HG02798 (cell line): Measurements from ENCODE around the gene CCDC93.

Source experiments
- ATAC-seq: cut with Tn5 transposase; IDR thresholded peaks from one replicate; pipeline ENCODE4 v1.9.1; 2021; ENCODE audit warnings: mild to moderate bottlenecking; ENCODE audit not compliant: unreplicated experiment, poor library complexity

Gene CCDC93

GRCh38 chr2:118013724-118014491, at the start of gene CCDC93:
TSS of gene CCDC93 (minus strand) at chr2:118014070. CDS start at chr2:118013995, 75 bp downstream.
- peak; percentile 93 for ATAC-seq

DNA sequence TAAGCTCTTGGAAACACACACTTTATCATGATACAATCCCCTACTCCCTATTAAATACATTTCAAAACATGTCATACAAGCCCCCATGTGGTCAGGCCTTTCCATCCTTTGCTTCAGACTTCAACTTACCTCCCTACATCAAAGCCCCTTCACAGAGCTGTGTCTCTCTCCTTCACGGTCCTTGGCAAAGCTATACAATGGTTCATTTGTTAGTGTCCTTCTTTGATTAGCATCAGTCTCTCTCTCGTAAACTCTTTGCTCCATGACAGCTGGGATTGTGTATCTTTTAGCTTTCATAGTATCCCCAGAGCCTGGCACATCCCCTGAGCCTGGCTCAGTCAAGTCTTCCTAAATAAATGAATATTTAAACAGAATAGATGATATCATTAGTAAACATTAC, 48.8 kb upstream of the CCDC93 start:
- no peak for ATAC-seq

- no peak for ATAC-seq
These were observed 48.2 kb upstream of the CCDC93 start for GRCh38 chr2:118062048-118062447.

GRCh38 chr2:118061135-118061955, 47.5 kb upstream of the CCDC93 start:
- peak; percentile 83 for ATAC-seq

DNA sequence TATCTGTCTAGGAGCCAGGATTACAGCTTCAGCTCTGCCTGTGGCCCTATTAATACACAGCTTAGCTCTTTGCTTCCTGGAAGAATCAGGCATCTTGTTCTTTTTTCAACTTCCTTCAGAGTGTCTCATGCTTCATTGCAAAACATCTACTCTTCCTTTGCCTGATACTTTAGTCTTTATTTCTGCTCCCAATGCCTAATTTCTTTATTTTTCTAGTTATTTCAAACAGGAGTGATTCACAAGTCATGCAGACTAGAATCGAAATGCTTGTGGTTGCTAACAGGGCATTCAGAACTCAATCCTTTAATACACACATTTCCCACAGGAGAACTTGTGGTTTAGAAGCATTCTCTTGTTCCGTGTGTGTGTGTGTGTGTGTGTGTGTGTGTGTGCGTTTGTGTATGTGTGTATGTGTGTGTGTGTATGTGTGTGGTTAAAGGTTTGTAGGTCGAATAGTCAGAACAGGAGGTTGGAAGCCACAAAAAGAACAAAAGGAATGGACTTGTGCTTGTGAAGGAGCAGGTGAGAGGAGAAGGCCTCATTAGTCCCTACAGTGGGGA, 46.1 kb upstream of the CCDC93 start:
- ATAC-seq, result no peak

GRCh38 chr2:118058951-118059350, 45.1 kb upstream of the CCDC93 start:
- ATAC-seq, result no peak

- ATAC-seq, result no peak
These were observed 42.9 kb upstream of the CCDC93 start for GRCh38 chr2:118056801-118057200.

DNA sequence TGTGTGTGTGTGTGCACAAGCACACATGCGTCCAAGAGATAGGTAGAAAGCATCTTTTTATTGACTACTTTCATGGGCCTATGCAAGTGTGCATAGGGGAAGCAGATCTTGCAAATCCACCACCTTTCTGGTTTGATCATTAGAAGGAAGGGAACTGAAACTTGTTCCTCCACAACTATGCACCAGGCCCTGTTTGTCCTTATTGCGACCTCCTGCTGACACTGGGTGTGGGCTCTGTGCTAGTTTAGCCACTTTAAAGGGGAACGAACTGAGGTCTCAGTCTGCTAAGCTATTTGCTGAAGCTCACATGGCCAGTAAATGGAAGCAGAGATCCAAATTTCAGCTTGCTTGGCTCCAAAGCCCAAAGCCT, 42.3 kb upstream of the CCDC93 start:
- peak; percentile 86 for ATAC-seq

GRCh38 chr2:118055512-118056164, 41.8 kb upstream of the CCDC93 start:
- ATAC-seq, result peak; percentile 83

DNA sequence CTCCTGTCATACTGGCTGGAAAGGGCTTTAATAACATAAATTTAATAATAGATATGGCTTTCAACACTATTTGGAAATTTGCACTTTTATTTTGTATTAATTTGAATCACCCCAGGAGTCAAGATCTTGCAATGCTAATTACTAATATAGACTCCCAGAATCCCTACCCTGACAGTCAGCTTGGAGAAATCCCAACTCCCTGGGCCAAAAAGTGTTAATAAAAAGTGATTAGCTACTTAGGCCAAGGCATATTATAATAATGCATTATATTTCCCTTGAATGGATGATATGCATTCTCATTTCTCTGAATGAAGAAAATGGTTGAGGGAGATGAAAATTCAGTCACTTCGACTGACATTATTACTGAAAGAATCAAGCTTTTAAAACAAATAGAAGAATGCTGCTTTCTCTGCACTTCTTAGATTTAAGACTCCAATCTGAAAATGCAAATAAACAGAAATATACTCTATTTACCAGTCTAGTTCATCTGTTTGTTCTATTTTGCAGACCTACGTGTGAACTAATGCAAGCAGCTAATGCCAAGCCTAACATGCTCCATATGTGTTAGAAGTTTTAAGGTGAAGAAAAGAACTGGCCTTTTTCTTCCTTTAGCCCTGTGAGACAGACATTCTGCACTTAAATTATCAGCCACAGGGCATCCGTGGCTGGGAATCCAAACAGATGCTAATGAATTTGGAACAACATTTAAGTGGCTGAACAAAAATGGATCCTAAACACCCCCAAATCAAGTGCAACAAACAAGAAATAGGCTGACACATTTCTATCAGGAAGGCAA, 40.5 kb upstream of the CCDC93 start:
- no peak for ATAC-seq

DNA sequence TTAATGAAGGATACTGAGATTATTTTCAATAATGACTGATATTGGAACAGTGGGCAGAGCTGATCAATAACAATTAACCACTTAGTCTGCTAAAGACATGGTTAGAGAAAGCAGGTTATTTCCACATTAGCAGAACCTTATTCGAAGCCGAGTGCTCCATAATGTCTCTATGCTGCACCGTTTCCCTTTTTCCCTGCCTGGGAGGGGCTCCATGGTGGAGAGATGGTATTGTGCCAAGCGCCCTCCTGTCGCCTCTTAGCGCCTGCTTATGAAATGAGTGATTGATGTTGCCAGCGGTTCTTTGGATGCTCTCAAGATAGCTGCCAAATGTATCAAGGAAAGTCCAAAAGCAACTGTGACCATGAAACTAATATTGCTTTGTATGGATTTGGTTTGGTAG, 39.8 kb upstream of the CCDC93 start:
- no peak for ATAC-seq

DNA sequence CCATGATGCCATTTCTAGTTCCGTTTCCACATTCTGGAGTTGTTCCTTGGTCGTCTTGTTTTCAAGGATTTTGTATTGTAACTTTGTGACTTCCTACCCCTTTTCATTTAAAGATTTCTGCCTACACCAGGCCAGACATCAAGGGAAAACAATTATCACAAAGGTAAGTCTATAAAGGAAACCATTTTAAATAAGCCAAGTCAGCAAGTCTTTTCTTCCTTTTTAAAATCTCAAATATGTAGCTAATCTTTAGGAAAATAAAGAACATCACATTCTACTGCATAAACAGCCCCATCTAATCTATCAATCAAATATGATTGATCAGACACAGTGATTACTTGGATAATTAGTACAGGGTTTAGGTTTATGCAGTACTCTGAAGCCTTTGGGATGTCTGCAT, 38.6 kb upstream of the CCDC93 start:
- ATAC-seq, result no peak

- ATAC-seq, result no peak
These were observed 38.0 kb upstream of the CCDC93 start for GRCh38 chr2:118051826-118052358.

DNA sequence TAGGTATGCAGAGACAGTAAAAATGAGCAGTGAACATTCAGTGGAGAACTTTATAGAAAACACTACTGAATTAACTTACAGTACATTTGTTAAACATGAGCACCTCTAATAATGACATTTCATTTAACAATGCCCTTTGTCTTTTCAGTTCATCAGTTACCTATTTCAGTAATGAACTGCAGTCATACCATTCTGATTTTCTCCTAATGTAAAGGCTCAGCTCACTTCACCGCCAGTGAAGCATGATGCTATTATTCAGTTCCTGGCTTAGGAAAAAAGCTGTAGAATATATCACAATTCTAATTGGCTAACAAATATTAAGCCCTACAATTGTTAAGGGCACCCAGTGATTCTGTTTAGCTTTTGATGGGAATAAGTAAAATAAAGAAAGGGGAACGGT, 37.1 kb upstream of the CCDC93 start:
- ATAC-seq, result no peak

- no peak for ATAC-seq
These were observed 36.5 kb upstream of the CCDC93 start for GRCh38 chr2:118050386-118050785.

DNA sequence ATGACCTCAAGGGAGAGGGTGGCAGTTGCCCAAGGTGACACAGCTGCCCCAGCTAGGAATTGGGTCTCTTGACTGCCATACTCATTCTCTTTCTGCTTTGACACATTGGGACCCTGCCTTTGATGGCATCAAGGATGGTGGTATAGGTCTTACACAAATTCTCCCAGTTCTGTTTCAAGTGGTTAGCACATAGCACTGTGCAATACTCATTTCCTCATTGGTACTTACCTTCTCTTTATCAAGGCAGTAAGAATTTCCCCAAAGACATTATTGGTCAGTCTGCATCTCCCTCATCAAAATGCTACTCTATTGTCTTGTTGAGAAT, 35.9 kb upstream of the CCDC93 start:
- ATAC-seq, result peak; percentile 73

DNA sequence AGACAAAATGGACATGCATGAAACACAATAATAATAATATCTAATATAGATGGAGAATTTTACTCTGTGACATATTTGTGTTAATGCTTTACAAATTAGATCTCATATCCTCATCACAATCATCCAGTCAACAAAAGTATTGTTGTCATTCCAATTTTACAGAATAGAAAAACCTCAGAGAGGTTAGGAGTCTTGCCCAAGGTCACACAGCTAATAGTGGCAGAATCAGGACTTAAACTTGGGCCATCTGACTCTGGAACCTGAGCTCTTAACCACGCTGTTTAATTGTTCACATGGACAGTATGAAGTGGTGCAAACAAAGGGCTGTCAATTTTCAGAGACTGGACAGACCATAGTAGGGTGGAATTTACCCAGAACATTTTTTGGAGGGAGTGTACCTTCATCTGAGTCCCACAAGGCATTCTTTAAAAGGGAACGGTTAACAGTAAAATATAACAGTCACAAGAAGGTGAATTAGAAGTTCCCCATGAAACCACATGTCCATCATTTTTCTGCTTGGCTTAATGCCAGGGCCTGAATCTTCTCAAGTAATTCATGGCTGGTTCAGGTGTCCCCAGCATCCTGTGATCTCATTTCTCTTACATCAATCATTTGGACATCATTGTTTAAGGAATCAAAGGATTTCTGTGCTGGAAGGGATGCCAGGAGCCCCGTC, 35.4 kb upstream of the CCDC93 start:
- peak; percentile 11 for ATAC-seq

GRCh38 chr2:118048401-118048800, 34.5 kb upstream of the CCDC93 start:
- no peak for ATAC-seq

- no peak for ATAC-seq
These were observed 33.5 kb upstream of the CCDC93 start for GRCh38 chr2:118047380-118047826.
